Measurements from ENCODE around the gene RASGRP3.

GRCh38 chr2:33555681-33556080 lies 79.2 kb downstream of the RASGRP3 start:
- TF ChIP-seq, protein P1, sequence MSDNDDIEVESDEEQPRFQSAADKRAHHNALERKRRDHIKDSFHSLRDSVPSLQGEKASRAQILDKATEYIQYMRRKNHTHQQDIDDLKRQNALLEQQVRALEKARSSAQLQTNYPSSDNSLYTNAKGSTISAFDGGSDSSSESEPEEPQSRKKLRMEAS (IDR thresholded peaks at IDR 0.05), result no peak
- TF ChIP-seq TAF1 (IDR thresholded peaks at IDR 0.05; ENCODE audit: low read depth) (no peak), REST (IDR thresholded peaks at IDR 0.05; ENCODE audit: low read depth) (no peak), ZBTB7A (IDR thresholded peaks at IDR 0.05; ENCODE audit: low read depth) (no peak), RAD21 (IDR thresholded peaks at IDR 0.05; ENCODE audit: low read depth) (no peak), TEAD4 (IDR thresholded peaks at IDR 0.05) (no peak), CEBPB (IDR thresholded peaks at IDR 0.05) (no peak), CREB1 (IDR thresholded peaks at IDR 0.05; ENCODE audit: low read depth) (no peak), EP300 (IDR thresholded peaks at IDR 0.05; ENCODE audit: borderline replicate concordance) (no peak), YY1 (IDR thresholded peaks at IDR 0.05; ENCODE audit: low read depth) (no peak)

Data from Ishikawa (cell line).